HG03196 (cell line): Measurements from ENCODE around the gene RAPGEF2.

Experiments
- ATAC-seq: cut with Tn5 transposase; IDR thresholded peaks from one replicate; pipeline ENCODE4 v1.9.1; 2021; ENCODE audit not compliant: unreplicated experiment

Gene RAPGEF2

DNA sequence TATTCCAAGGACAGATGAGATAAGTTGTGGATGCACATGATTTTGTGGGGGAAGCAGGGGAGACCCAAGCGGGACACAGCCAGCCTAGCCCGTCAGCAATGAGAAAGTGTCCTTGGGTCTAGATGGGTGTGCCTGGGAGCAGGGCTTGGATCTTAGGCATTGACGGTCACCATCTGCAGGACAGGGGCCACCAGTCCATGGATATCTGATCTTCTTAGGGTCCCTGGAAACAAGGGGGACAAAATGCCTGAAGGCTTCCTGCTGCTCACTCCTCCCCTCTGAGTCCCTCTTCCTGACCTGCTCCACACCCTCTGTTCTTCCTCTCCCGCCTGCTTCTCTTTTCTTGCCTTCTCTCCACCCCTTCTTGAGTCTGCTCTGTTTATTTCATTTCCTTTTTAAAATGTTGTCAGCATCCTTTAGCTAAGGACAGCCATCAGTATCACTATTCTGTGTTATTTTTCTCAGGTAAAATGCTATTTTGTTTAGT lies 298.4 kb downstream of the RAPGEF2 start:
- ATAC-seq: no peak

DNA sequence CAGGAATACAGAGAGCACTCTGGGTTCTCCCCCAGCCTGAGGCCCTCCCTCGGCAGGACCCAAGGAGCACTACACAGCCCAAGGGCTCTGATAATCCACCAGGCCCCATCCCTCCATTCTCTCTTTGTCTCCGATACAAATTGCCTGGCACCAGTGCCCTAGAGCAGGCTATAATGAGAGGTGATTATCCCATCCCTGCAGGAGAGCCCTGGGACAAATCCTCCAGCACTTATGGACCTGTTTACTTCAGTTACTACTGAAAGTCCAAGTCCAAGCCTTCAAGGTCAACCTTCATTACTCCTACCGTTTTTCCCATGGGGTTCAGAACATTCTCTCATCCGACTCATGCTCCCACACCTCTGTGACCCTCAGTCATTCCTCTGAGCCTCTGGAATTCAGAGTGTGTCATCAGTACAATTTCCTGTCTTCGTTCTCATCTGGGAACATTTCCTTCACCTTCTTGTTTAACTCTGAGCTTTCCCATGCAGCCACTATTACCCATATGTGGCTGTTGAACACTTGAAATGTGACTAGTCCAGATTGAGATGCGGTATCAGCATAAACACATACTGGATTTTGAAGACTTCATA lies 299.0 kb downstream of the RAPGEF2 start:
- ATAC-seq: no peak
